AML-193 (cell line): ENCODE data around the gene AURKB.

Experiments
- DNase-seq, 2 experiments: peaks; one replicate each; lab custom pipeline; 2025; lab: John Stamatoyannopoulos, UW

The AURKB gene

DNA sequence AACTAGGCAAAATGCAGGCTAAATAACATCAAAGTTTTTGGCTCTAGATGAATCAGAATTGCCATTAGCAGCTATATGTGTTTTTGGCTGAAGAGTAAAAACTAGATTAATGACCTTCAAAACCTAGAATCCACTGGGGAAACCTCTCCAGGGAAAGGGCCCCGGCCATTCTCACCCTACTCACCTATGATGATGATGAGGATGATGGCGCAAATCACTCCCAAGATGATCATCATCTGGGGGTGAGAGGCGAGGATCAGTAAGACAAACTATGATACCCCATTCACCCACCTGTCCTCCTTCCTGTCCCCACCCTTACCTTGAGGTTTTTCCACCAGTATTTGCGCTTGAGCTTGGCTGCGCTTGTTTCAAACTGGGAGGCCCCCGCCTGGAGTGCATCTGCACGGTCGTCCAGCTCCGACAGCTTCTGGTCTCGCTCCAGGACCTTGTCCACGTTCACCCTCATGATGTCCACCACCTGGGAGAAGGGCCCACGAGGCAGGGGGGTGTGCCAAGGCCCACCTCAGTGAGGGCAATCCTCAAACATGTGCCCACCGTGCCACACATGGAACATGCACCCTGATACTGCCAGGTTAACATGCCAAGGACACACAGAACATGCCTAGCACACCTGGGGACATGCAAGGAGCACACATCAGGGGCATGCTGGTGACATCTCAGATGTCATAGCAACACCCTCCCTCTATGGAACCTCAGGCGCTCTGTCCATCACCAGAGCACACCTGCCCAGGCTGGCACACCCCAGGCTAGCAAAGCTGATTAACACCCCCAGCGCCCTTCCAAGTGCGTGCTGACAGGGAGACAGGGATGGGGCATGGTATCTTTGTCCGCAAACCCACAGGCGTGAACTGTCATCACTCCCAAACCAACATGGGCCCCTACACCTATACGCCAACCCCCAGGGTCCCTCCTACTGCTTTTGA, 48.8 kb downstream of the AURKB start:
- DNase-seq = no peak

DNA sequence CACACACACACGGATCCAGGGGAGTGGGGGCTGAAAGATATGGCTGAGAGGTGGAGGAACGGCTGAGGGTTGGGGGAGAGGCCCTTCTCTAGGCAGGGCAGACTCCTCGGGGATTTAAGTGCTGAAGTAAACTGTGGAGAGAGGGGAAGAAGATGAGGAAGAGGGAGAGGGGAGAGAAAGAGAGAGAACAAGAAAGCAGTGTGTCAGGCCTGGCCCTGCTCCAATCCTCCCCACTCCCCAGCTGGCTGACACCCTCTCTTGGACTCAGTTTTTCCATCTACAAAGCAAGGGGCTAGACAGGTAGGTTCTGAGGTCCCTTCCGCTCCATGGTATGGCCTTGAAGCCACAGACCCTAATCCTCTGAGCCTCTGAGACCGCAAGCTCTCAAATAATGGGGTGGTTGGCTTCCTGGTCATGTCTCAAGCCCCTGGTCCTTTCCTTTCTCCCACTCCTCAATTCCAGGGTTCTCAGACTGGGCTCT, 49.6 kb downstream of the AURKB start:
- DNase-seq = no peak

DNA sequence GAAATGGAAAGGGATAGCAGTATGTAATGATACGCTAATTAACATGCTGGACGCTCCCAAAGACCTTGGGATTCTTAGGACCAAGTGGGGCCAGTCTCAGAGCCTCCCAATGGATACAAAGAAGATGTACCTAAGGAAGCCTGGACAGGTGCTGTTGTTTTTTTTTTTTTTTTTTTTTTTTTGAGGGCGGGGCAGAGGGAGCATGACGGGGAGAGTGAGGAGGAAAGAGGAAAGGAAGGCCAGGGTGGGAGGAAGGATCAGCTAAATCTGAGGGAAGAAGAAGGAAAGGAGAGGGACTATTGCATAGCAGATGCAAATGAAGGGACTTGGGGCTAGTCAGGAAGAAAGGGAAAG, 50.2 kb downstream of the AURKB start:
- DNase-seq = no peak

DNA sequence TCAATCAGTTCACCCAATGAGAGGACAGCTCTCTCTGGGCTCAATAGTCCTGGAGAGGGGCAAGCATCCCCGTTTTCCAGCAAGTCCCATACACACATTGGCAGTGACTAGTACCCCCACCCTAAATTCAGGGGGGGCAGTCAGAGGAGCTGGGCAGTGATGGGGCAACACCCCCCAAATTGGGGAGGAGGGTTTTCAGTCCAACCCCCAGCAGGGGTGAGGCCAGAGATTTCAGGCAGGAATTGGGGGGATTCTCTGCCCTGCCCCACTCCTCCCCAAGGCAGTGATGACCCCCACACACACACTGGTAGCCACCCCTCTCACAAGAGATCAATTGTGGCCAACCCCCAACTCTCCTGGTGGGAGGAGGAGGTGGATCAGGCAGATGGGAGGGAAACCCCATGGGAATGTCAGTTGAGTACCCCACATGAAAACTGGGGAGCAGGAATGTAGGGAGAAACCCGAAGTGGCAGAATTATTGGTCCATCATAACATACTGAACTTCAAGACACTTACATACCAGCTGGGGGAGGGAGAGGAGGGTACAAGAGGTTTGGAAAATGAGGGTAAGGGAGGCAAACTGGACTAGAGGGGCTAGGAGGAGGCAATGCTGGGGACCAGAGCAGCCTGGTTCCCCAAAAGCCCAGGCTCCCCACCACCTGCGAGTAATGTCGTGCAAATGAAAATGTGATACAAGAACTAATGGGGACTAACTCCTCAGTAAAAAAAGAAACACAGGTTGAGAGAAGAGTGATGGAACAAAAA, 50.7 kb downstream of the AURKB start:
- no peak for DNase-seq

DNA sequence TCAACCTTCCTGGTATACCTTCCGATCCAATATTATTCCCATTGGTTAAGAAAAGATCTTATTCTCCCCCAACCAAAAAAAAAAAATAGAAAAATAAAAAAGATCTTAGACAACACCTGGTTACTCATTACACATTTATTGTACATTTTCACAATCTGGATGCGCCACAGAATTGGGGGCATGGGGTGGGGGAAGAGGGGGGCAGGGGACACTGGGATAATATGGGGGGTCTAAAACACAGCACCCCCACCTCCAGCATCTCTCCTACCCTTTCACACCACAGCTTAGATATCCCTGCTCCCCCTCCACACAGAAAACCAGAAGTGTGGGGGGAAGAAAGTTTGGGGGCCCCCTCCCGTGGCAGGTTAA, 51.4 kb downstream of the AURKB start:
- no peak for DNase-seq

DNA sequence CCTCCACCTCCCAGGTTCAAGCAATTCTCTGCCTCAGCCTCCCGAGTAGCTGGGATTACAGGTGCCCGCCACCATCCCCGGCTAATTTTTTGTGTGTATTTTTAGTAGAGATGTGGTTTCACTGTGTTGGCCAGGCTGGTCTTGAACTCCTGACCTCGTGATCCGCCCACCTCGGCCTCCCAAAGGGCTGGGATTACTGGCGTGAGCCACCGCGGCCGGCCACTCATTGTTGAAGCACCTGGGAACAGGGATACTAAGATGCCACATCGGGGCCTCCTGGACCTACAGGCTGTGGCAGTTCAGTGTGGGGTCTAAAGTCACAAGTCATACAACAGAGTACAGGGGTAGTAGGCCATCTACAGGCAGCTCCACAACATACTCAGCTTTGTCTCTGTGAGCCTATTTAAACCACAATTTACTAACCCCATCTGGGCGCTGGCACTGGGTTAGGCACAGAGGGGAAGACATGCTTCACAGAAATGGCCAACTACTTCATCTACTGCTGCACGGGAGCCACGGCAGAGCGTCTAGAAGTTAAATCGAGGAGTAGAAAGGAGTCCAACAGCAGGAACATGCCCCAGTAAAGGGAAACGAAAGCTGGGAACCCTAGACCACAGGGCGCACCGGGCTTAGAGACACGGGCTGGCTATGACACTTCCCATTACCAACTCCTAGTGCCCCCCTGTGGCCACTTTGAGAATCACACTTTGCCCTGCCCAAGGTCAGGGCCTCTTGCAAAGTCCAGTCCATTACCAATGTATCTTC, 51.9 kb downstream of the AURKB start:
- DNase-seq = peak; percentile 51 to 56

DNA sequence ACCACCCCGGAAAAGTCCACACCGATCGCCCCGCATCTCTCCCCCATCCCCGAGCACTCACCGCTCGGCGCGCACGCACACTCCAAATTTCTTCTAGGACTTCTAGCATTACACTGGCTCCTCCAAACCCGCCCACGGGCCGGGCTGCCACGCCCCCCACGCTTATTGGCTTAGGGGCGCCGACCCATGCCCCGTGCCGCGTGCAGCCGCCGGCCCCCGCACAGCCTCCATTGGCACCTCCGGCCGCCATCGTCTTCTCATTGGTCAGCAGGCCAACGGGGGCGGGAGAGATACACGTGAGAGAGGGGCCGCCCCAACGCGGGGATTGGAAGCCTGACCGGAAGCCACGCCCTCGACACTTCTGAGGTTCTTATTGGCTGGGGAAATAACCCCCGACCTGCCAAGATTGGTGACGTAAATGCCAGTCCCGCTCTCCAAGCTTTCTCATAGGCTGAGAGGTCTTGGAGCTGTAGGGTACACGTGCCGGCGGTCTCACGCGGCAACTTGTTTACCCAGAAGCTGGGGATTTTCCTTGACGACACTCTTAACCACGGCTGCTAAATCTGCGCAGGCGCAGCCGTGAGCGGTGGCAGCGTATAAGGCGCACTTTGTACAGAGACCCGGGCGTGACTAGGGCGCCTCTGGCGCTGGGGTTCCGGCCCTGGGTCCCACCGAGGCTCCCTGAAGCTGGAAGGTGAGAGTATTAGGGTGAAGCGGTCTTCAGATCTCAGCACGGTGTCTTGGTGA, 54.0 kb downstream of the AURKB start:
- DNase-seq = peak; percentile 85 to 90

DNA sequence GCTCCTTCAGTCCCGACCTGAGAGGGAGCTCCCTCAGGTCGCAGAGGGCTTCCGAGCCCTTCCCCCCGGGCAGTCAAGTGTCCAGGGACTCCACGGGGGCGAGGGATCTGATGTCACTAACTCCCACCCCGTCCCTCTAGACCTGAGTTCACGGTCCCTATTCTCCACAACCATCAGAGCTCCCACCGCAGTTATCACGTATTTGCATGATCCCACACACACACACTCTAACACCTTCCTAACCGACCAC, 54.5 kb downstream of the AURKB start:
- no peak for DNase-seq

DNA sequence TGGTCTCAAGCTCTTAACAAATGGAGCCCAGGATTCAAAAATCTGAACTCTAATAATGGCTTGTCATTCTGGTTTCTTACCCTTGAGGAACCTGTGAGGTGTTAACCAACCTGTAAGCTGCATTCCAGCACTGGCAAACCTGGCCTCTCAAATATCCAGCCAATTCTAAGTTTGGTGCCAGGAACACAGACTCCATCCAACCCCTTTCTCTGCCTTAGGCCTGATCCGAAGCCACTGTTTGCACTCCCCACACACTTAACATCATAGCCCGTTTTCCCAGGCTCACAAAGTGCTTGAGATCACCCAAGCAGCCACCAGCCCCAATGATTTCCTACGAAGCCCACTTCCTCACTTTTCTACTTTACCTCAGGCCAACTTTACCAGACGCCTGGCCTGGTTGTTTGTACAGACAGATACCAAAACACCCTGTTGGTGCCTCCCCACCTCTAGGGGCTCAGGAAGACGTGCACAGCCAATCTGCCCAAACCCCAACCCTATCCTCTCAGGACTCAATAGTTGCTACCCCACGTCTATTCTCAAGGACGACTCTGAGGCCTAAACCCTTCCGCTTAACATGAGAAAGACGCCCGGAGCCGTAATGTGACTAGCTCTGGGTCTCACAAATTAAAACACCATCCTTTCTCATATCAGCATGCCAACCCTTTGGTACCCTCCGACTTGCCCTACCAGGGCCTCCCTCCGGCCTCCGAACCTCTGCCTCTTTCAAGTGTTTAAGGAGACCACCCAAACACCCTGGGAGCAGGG, 55.0 kb downstream of the AURKB start:
- no peak for DNase-seq
